NCI-H2196 treated with DMSO at 0.1 percent for 48 hours (cell line): ENCODE data around the gene MSH2.
"Not testable (repeated sequence)": the region's sequence is repeated elsewhere in the genome, so short reads cannot be mapped to it uniquely, and the experiment has no call there.

Experiments used
- DNase-seq: peaks from one replicate; lab custom pipeline; 2025; ENCODE audit not compliant: unreplicated experiment; lab: John Stamatoyannopoulos, UW

Gene MSH2

GRCh38 chr2:47471429-47472116 is 68.6 kb downstream of the MSH2 start:
- no peak for DNase-seq

DNA sequence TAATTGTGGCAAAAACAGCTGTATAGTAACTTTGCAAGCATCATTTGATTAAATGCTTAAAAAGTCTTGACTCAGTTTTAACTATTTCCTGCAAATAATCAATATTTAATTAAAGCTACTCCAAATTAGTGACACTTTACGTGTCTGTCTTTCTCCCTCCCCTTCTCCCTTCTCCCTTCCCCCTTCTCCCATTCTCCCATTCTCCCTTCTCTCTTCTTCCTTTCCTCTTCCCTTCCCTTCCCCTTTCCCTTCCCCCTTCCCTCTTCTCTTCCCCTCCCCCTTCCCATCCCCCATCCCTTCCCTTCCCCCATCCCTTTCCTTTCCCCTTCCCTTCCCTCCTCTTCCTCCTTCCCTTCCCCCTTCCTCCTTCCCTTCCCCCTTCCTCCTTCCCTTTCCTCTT is 76.9 kb downstream of the MSH2 start:
- no peak for DNase-seq

DNA sequence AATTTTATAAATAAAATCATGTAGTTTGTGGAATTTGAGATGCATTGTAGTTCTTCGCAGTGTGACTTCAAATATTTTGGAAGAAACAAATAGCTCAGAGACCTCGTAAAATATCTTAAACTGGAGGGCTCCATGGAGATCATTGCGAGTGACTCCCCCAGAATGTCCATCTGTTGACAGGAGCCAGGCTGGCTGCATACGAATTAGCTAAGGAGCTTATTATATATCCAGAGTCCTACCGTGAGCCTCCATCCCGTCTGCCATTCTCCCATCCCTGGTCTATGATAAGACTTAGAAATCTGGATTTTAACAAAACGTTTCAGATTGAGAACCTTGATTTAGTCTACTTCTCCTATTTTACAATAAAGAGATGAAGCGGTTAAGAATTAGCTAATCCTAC is 80.2 kb downstream of the MSH2 start:
- no peak for DNase-seq

DNA sequence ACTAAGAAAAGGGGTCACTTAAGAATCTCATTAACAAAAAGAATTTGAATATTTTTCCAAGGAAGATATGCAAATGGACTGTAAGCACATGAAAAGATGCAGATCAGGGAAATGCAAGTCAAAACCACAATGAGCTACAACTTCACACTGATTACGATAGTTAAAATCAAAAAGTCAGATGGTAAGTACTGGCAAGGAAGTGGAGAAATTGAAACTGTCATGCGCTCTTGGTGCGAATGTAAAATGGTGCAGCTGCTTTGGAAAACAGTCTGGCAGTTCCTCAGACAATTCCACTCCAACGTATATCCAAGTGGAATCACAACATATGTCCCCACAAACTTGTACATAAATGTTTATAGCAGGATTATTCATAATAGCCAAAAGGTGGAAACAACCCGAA is 81.4 kb downstream of the MSH2 start:
- no peak for DNase-seq

DNA sequence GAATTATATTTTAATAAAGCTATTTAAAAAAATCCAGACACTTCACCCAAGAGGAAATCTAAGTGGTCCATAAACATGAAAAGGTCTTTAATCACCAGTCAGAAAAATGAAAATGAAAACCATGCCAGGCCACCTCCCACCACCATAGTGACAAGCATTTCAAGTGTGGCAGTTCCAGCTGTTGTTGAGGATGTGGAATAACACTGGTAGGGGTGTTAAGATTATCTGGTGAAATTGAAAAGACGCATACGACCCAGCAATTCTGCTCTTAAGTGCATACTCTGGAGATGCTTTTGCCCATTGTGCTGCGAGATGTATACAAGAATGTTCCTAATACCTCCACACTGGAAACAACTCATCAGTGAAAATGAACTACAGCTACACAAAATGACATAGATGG is 82.2 kb downstream of the MSH2 start:
- DNase-seq, result no peak

DNA sequence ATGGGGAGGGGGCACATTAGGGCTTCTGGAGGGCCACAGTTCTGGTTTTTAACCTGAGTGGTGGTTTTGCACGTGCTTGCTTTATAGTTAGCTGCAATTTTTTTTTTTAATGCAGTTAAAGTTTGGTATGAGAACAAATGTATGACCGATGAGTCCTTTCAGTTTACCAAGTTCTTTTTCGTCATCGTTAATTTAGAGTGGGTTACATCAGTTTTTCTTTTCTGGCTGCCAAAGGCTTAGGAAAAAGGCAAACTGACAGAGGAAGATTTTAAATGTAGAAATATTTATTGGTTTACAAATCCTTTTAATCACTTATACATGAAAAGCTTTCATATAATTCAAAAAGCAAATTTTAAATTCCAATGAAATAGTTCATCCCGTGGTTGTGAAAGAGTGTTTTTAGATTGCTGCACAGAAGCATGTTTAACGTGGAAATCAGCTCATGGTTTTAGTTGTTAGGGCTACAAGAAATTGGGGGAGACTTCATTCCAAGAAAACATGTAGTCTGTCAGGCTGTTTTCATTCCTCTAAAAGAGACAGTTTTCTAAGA is 82.9 kb downstream of the MSH2 start:
- no peak for DNase-seq

DNA sequence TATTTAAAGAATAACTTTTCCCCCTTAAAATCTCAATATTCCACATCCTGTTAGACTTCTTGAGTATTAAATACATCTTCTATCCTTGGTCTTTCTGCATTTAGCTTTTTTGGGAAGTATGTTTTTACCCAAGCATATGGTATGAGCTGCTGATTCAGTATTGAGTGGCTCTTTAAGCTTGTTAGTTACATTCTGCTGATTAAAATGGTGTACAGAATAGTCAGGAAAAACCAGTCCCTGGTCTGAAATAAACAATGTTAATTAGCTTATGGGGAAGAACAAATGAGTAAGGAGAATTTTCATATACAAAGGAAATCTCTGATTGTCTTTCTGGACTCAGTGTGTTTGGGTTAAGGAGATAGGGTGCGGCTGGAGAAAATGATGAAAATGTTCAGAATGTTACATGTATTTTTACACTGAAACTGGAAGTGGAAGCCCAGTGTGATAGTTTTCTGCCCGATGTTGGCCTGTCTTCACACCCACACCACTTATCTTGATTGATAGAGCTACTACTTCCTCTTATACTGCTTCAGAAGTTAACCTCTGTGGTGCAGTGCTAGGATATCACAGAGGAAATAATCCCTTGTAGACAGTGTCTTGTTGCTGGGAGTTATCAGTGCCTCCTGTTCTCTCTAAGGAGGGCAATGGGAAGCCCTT is 84.0 kb downstream of the MSH2 start:
- DNase-seq, result no peak

DNA sequence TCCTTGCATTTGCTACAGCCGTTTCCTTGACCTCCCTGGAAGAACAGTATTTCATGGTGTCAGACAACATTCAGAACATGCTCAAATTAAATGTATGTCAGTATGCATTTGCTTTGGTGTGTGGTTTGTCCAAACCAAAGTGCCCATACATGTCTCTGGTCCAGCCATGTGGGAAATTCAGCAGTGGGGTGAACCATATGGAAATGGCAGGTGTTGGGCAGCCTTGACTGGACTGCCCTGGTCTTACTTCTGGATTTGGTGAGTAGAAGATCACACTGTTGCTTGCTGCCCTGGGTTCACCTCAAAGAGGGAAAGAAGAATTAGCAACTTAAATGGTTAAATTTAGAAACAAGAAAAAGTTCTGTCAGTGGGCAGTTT is 84.5 kb downstream of the MSH2 start:
- no peak for DNase-seq

DNA sequence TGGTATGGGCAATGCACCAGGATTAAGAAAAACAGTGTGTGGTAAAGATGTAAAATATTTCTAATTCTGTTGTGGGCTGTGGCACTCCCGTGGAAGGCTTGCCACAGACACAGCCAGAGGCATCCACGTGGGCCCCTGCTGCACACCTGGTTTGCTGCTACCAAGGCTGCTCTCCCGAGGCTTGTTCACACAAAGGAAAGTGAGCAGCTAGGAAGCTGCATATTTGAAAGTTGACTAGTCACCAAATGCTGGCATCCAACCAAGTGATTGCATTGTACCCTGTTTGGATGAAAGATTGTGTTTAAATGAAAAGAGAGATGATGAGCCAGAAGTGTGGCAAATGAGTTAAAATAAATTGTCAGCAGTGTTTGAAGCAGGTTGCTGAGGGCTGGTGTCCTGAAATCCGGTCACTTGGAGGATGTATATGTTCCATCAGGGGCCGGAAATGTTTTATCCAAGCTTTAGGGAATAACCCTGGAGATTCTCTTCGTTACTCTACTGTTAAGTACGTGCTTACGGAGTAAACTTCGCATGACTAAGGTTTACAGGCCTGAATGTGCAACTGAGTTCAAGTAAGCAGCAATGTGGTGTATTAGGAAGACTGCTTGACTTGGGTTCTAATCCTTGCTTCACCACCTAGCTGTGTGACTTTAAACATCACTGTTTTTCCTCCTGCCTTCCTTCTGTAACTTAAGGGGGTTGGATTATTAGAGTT is 86.1 kb downstream of the MSH2 start:
- DNase-seq, result no peak

DNA sequence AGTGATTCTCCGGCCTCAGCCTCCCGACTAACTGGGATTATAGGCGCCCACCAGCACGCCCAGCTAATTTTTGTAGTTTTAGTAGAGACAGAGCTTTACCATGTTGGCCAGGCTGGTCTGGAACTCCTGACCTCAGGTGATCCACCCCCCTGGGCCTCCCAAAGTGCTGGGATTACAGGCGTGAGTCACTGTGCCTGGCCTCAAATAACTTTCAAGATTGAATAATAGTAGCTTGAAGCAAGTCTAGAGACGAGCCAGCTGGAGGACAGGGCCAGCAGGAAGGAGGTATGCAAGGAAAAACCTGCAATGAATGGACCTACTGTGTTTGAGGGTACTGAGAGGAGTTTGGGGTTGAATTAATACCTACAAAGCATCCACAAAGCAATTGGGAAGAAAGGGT is 87.5 kb downstream of the MSH2 start:
- DNase-seq, result no peak

DNA sequence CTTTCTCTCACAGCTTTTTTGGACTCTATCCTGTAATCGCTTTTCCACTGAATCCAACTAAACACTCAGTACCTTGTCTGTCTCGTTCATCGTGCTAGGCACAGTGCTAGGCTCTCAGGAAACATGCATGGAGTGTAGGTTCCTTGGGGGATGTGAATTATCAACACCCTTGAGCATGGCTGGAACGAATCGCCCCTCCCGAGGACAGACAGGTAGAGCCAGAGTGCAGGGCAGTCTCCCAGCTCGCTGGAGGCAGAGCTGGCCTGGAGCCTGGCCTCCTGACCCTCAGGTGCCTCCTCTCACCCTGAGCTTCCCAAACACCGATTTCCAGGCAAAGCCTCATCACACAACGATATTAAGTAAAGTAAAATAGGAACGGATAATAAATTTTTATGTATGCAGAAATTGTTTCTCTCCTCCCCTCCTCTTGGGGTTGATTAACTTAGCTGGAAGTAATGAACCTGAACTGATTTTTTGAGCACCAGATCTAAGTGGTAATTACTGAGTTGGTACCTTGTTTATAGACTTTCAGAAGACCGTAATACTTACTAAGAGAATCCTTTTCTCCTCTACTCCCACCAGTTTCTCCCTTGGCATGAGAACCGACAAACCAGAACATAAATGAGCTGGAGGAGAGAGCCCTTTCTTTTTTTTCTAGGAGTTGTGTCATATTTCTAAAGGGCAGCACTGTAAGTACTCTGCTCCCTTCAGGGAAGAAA is 90.5 kb downstream of the MSH2 start:
- DNase-seq, result no peak

DNA sequence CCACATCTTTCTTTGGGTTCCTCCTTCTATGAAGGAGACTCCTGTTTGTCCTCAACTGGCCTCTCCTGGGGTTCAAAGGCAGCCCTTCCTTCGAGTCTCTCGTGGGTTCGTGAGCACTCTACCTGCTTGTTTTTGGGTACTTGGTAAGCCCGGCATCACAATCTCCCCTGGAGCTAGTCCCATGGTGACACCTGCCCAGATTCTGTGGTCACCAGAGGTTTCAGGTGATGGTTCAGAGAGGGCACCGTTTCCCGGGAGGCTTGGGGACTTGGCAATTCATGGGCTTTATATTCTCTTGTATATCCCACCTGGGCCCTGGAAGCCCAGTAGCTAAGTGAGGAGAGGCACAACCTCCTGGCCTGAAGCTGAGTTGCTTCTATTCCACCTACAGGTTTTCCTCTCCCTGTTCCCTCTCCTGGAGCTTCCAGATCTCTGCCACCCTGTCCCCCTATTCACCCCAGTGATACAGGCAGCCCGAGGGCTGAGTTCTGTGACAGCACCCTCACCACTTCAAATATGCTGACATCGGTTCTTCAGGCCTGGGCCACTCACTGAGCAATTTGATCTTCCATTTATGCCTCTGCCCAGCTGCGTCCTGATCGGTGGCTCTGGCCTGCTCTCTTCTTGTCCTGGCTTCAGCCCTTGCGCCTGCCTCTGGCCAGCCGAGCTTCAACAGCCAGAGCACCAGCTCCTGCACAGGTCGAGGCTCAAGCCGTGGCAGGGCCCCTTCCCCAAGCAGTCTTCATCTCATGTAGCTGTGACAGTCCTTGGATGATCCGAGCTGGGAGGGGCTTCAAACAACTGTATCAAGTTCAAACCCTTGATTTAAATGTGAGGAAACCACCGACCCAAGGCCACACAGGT is 91.5 kb downstream of the MSH2 start:
- DNase-seq, result no peak

GRCh38 chr2:47497843-47498460 is 95.0 kb downstream of the MSH2 start:
- DNase-seq, result no peak

GRCh38 chr2:47499093-47499492 is 96.1 kb downstream of the MSH2 start:
- DNase-seq, result no peak

GRCh38 chr2:47499621-47500309 is 96.8 kb downstream of the MSH2 start:
- DNase-seq, result no peak

DNA sequence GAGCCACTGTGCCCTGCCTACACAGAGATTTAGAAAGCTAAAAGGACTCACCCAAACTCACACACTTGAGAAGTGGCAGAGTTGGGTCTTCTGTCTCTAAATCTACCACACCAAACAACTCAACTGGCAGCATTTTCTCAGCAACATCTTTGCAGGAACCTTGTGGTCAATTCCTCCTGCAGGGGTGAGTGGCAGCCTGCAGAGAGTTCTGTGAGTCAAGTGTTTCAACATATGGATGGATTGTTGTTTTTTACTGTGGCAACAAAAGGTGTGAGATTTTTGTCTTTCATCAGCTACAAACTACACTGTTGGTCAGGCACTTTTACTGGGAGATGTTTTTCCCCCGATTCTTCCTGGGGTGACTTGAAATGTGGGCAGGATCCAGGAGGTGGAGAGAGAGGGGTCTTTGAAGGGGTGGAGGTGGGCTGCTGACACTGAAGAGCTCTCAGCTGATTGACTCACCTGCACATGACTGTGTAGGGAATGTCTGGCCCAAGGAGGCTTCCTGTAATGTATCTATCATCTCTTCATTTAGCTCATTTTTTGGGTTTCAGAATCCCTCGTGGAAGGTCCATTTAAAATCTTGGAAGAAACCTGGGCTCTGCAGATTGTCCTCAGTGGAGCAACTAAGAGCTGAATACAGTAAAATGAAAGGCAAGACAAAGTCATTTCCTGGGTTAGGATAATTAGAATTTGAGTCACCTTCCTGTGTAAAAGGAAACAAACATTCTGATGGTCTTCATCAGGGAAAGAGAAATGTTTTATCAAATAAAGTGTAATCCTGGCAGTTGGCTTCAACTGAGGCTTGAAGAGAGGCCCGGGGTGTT is 98.6 kb downstream of the MSH2 start:
- DNase-seq, result no peak

GRCh38 chr2:47502498-47502897 is 99.5 kb downstream of the MSH2 start:
- DNase-seq, result not testable (repeated sequence)

DNA sequence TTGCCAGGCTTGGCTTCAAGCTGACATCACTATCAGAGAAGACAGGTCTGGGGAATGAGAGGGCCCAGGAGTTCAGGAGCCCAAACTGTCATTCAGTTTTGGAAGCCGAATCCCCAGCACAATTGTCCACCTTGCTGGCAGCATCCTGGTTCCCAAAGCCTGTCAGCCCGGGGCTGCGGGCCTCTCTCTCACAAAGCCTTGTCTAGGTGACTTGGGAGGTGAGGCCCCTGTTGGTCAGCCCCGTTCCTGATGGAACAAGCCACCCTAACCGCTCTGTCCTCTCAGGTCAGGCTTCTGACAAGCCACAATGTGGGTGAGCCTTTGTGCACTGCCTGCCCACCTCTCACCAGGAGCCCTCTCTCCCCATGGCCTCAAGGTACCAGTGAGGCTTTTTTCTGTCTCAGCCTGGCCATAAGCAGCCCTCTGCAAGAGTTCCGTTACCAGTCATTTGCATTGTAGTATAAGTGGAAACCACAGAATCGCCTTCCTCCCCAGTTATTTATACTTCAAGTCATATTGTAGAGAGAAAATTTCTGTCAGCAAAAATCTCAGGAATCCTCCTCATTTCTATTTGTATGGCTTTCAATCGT is 100.6 kb downstream of the MSH2 start:
- no peak for DNase-seq
